ENCODE measurements around the gene GTPBP2. TPM values are rescaled to one million over a fixed set of nuclear protein-coding genes. Genes with fewer than 3 reads are reported as not detected.
"Not testable (repeated sequence)": the region's sequence is repeated elsewhere in the genome, so short reads cannot be mapped to it uniquely, and the experiment has no call there.

Gene GTPBP2
- total RNA-seq, 8 experiments from 2014 or later = 31.2 to 86.5 (median 43.7) TPM

GRCh38 chr6:43647613-43648012, 18.5 kb upstream of the GTPBP2 start:
- Histone ChIP-seq H3K27ac (no peak overlapping the region), H3K4me1 (replicated peaks in 1 of 2) (peaks cover 5 to 10% of the 10 kb centered on the region in 2 donors), H3K4me3 (no peak overlapping the region)
- in situ Hi-C loops (cut with MboI; ENCODE audit: low pct_unique_long_range_greater_than_20kb in 2 of 9, low sequenced_read_pairs in 9 of 9, unreplicated experiment in 9 of 9) = no loop called here
- WGBS, 10 experiments = 74 to 100% (median 91%) methylated on average over 2 to 3 of the region's 3 CpGs; no CpG with 5 or more reads in 4 of the 10 experiments
- no peak for ATAC-seq (replicated peaks in 6 of 8)

- in situ Hi-C loops (cut with MboI; ENCODE audit: low pct_unique_long_range_greater_than_20kb in 2 of 9, low sequenced_read_pairs in 9 of 9, unreplicated experiment in 9 of 9) = no loop called here
- Histone ChIP-seq H3K27ac (peak overlapping the region in 1 of 2 donors; percentile 79), H3K4me1 (replicated peaks in 1 of 2) (peaks cover 5 to 13% of the 10 kb centered on the region in 2 donors), H3K4me3 (peak overlapping the region; percentile 33 to 45 (median 39))
- WGBS, 10 experiments = 5 to 31% (median 22%) methylated on average over 2 to 7 of the region's 9 CpGs; no CpG with 5 or more reads in 6 of the 10 experiments
- no peak for ATAC-seq (replicated peaks in 6 of 8)
Observed at GRCh38 chr6:43645613-43645964, 16.5 kb upstream of the GTPBP2 start.

GRCh38 chr6:43644940-43645612, 16.0 kb upstream of the GTPBP2 start, which contains the start of gene RSPH9:
Gene RSPH9 (plus strand): TSS chr6:43645036. CDS start chr6:43645099, 63 bp downstream.
- 0% methylated on average over 3 of the region's 52 CpGs; no CpG with 5 or more reads in 9 of the 10 experiments for WGBS, 10 experiments
- peak; percentile 87 to 95 (median 91) for ATAC-seq (replicated peaks in 6 of 8)
- in situ Hi-C loops (cut with MboI; ENCODE audit: low pct_unique_long_range_greater_than_20kb in 2 of 9, low sequenced_read_pairs in 9 of 9, unreplicated experiment in 9 of 9) = no loop called here
- Histone ChIP-seq H3K27ac (peak within 1 kb of the TSS; percentile 69 to 79), H3K4me3 (peak within 1 kb of the TSS; percentile 33 to 45 (median 39)), H3K4me1 (replicated peaks in 1 of 2) (peaks cover 5 to 13% of the 10 kb centered on the region in 2 donors)

- no peak overlapping the region for H3K27ac ChIP-seq
- H3K4me3 ChIP-seq = no peak overlapping the region
- peaks cover 31 to 38% of the 10 kb centered on the region in 2 donors for H3K4me1 ChIP-seq (replicated peaks in 1 of 2)
- in situ Hi-C loops (cut with MboI; ENCODE audit: low pct_unique_long_range_greater_than_20kb in 2 of 9, low sequenced_read_pairs in 9 of 9, unreplicated experiment in 9 of 9) = no loop called here
- WGBS, 10 experiments = 60 to 100% (median 94%) methylated on average over 1 to 6 of the region's 21 CpGs; no CpG with 5 or more reads in 3 of the 10 experiments
- no peak for ATAC-seq (replicated peaks in 6 of 8)
Observed at GRCh38 chr6:43639984-43640800, 11.1 kb upstream of the GTPBP2 start.

GRCh38 chr6:43636308-43636659, 7.2 kb upstream of the GTPBP2 start:
- in situ Hi-C loops (cut with MboI; ENCODE audit: low pct_unique_long_range_greater_than_20kb in 2 of 9, low sequenced_read_pairs in 9 of 9, unreplicated experiment in 9 of 9) = no loop called here
- ATAC-seq (replicated peaks in 6 of 8) = peak in 3 of 8 experiments; percentile 9 to 29 (median 28)
- 0 to 52% (median 18%) methylated on average over 1 to 5 of the region's 7 CpGs; no CpG with 5 or more reads in 2 of the 10 experiments for WGBS, 10 experiments
- Histone ChIP-seq H3K27ac (peak overlapping the region; percentile 81 to 84), H3K4me1 (replicated peaks in 1 of 2) (peaks cover 26 to 27% of the 10 kb centered on the region in 2 donors), H3K4me3 (peak overlapping the region; percentile 79 to 91 (median 83))

GRCh38 chr6:43635387-43636307, 6.6 kb upstream of the GTPBP2 start, which contains the start of gene MAD2L1BP:
Gene MAD2L1BP (plus strand): TSS chr6:43635840. CDS start chr6:43635876, 36 bp downstream.
- ATAC-seq (replicated peaks in 6 of 8) = peak; percentile 89 to 96 (median 94)
- Histone ChIP-seq H3K27ac (peak within 1 kb of the TSS; percentile 81 to 84), H3K4me3 (peak within 1 kb of the TSS; percentile 79 to 91 (median 83)), H3K4me1 (replicated peaks in 1 of 2) (peaks cover 26 to 27% of the 10 kb centered on the region in 2 donors)
- in situ Hi-C loops (cut with MboI; ENCODE audit: low pct_unique_long_range_greater_than_20kb in 2 of 9, low sequenced_read_pairs in 9 of 9, unreplicated experiment in 9 of 9) = no loop called here
- WGBS, 10 experiments = 0 to 31% (median 15%) methylated on average over 1 to 33 of the region's 48 CpGs; no CpG with 5 or more reads in 1 of the 10 experiments

GRCh38 chr6:43634702-43635303, 5.7 kb upstream of the GTPBP2 start:
- in situ Hi-C loops (cut with MboI; ENCODE audit: low pct_unique_long_range_greater_than_20kb in 2 of 9, low sequenced_read_pairs in 9 of 9, unreplicated experiment in 9 of 9) = no loop called here
- no peak for ATAC-seq (replicated peaks in 6 of 8)
- peaks cover 30 to 32% of the 10 kb centered on the region in 2 donors for H3K4me1 ChIP-seq (replicated peaks in 1 of 2)
- WGBS, 10 experiments = 64 to 100% (median 90%) methylated on average over 1 to 9 of the region's 9 CpGs
- no peak overlapping the region for H3K27ac ChIP-seq
- H3K4me3 ChIP-seq = no peak overlapping the region

GRCh38 chr6:43633002-43633401, 3.9 kb upstream of the GTPBP2 start:
- peaks cover 25 to 26% of the 10 kb centered on the region in 2 donors for H3K4me1 ChIP-seq (replicated peaks in 1 of 2)
- WGBS, 10 experiments = 80 to 100% (median 93%) methylated on average over 1 to 6 of the region's 7 CpGs; no CpG with 5 or more reads in 4 of the 10 experiments
- in situ Hi-C loops (cut with MboI; ENCODE audit: low pct_unique_long_range_greater_than_20kb in 2 of 9, low sequenced_read_pairs in 9 of 9, unreplicated experiment in 9 of 9); ATAC-seq (replicated peaks in 6 of 8); H3K4me3 ChIP-seq; H3K27ac ChIP-seq: not testable (repeated sequence)

GRCh38 chr6:43630980-43631619, 2.0 kb upstream of the GTPBP2 start:
- WGBS, 10 experiments = 50 to 100% (median 86%) methylated on average over 1 of the region's 1 CpG; no CpG with 5 or more reads in 5 of the 10 experiments
- in situ Hi-C loops (cut with MboI; ENCODE audit: low pct_unique_long_range_greater_than_20kb in 2 of 9, low sequenced_read_pairs in 9 of 9, unreplicated experiment in 9 of 9) = no loop called here
- H3K4me1 ChIP-seq (replicated peaks in 1 of 2) = peaks cover 23 to 26% of the 10 kb centered on the region in 2 donors
- no peak overlapping the region for H3K4me3 ChIP-seq
- no peak overlapping the region for H3K27ac ChIP-seq
- ATAC-seq (replicated peaks in 6 of 8) = no peak

- in situ Hi-C loops (cut with MboI; ENCODE audit: low pct_unique_long_range_greater_than_20kb in 2 of 9, low sequenced_read_pairs in 9 of 9, unreplicated experiment in 9 of 9) = no loop called here
- peak overlapping the region; percentile 90 to 91 for H3K27ac ChIP-seq
- WGBS, 10 experiments = 0 to 10% (median 0%) methylated on average over 2 to 22 of the region's 41 CpGs; no CpG with 5 or more reads in 3 of the 10 experiments
- H3K4me1 ChIP-seq (replicated peaks in 1 of 2) = peaks cover 21 to 23% of the 10 kb centered on the region in 2 donors
- peak overlapping the region; percentile 77 to 97 (median 87) for H3K4me3 ChIP-seq
- peak; percentile 56 to 83 (median 66) for ATAC-seq (replicated peaks in 6 of 8)
Observed at GRCh38 chr6:43629505-43630300, 639 bp upstream of the GTPBP2 start.

All from motor neuron (in vitro differentiated cells).